GM12878 (cell line): Measurements from ENCODE around the gene COL4A3. TPM values are rescaled to one million over a fixed set of nuclear protein-coding genes. Genes with fewer than 3 reads are reported as not detected.

Experiments used
- ATAC-seq: fragments of 200-7000 bp; cut with Tn5 transposase; 3 replicates; pipeline ENCODE4 v1.9.1; 2020; ENCODE audit warnings: mild to moderate bottlenecking, moderate library complexity
- BruUV-seq: library from RNA; stranded (reverse); fragments of 400-500 nt; replicated peaks from 2 replicates; lab custom pipeline; 2021; lab: Mats Ljungman, UMichigan
- CTCF ChIA-PET: fragments of 300-600 bp; sonication (Branson Sonifier 250); formaldehyde crosslinking; extraction: SDS; loops from one replicate; lab custom pipeline; 2021; ENCODE audit warnings: inconsistent platforms; lab: Yijun Ruan, JAX
- POLR2A ChIA-PET: fragments of 350-600 bp; formaldehyde crosslinking; extraction: SDS; loops from one replicate; lab custom pipeline; 2021; ENCODE audit warnings: inconsistent platforms; lab: Charles Lee
- RAD21 ChIA-PET: fragments of 300-600 bp; sonication (Branson Sonifier 250); formaldehyde crosslinking; loops from one replicate; lab custom pipeline; 2023; ENCODE audit warnings: antibody characterized with exemption; ENCODE audit not compliant: unreplicated experiment; lab: Charles Lee
- SMC1A ChIA-PET: fragments of 300-600 bp; sonication (Branson Sonifier 250); formaldehyde crosslinking; loops from one replicate; lab custom pipeline; 2023; ENCODE audit not compliant: unreplicated experiment, uncharacterized antibody; lab: Charles Lee
- DNase-seq: peaks from one replicate; pipeline ENCODE4 v3.0.0-alpha.2; 2011; ENCODE audit warnings: low read depth, low spot score
- FAIRE-seq: peaks from 3 replicates; lab custom pipeline; 2011; peaks lifted over from hg19 to GRCh38; lab: Jason Lieb, UNC
- H2AFZ ChIP-seq: 2 replicates; pipeline ENCODE4 v1.6.0; 2011; ENCODE audit warnings: low read depth, low read length, control low read depth; ENCODE audit not compliant: control insufficient read depth
- H3K27ac ChIP-seq: 2 replicates; pipeline ENCODE4 v1.5.1; 2011; ENCODE audit warnings: control low read depth; ENCODE audit not compliant: control insufficient read depth, insufficient read depth
- H3K27me3 ChIP-seq, 2 experiments: replicated peaks in 1 of 2; 2 replicates each; pipeline versions ENCODE4 v1.6.0 to v1.6.1; 2011; ENCODE audit warnings: low read length in 1 of 2; ENCODE audit not compliant: control insufficient read depth in 2 of 2, insufficient read depth in 2 of 2
- H3K36me3 ChIP-seq, 2 experiments: 2 replicates each; pipeline ENCODE4 v1.5.1; 2011; ENCODE audit warnings: low read length in 1 of 2; ENCODE audit not compliant: control insufficient read depth in 2 of 2, insufficient read depth in 2 of 2
- H3K4me1 ChIP-seq: 2 replicates; pipeline ENCODE4 v1.6.1; 2011; ENCODE audit warnings: mild to moderate bottlenecking, low read length, moderate library complexity, mixed read lengths; ENCODE audit not compliant: control insufficient read depth, insufficient read depth
- H3K4me2 ChIP-seq: 2 replicates; pipeline ENCODE4 v1.6.0; 2011; ENCODE audit warnings: control low read depth; ENCODE audit not compliant: control insufficient read depth, insufficient read depth
- H3K4me3 ChIP-seq: fragments of 200-600 bp; sonication (generic); 2 replicates; pipeline ENCODE4 v1.5.1; 2016
- H3K79me2 ChIP-seq: 2 replicates; pipeline ENCODE4 v1.6.0; 2011; ENCODE audit warnings: low read length; ENCODE audit not compliant: control insufficient read depth, insufficient read depth
- H3K9ac ChIP-seq: 2 replicates; pipeline ENCODE4 v1.8.0; 2011; ENCODE audit warnings: low read length, control low read depth, mixed read lengths; ENCODE audit not compliant: control insufficient read depth, insufficient read depth
- H3K9me3 ChIP-seq: replicated peaks from 3 replicates; pipeline ENCODE4 v1.5.1; 2011; ENCODE audit warnings: mild to moderate bottlenecking, low read length; ENCODE audit not compliant: control insufficient read depth, insufficient read depth
- H4K20me1 ChIP-seq: 2 replicates; pipeline ENCODE4 v1.6.0; 2011; ENCODE audit not compliant: control insufficient read depth, insufficient read depth
- CBX3 ChIP-seq: fragments of 200-600 bp; sonication (generic); IDR thresholded peaks from 2 replicates; pipeline ENCODE4 v1.6.1; 2016; ENCODE audit warnings: low read depth, borderline replicate concordance
- CHD2 ChIP-seq: IDR thresholded peaks from 2 replicates; pipeline ENCODE4 v1.6.1; 2011; ENCODE audit warnings: low read depth, low read length, improper control_type of control experiment, borderline replicate concordance
- EP300 ChIP-seq, 2 experiments: fragments of 150-350 bp in 1 of 2; IDR thresholded peaks; 2 replicates each; pipeline ENCODE4 v1.6.1; 2011 to 2012; ENCODE audit warnings: low read depth in 2 of 2, low read length in 2 of 2, borderline replicate concordance in 1 of 2, improper control_type of control experiment in 1 of 2, inconsistent platforms in 1 of 2; ENCODE audit not compliant: control insufficient read depth in 1 of 2
- GATAD2B ChIP-seq: fragments of 450-650 bp; conservative IDR thresholded peaks from 2 replicates; pipeline ENCODE4 v1.6.1; 2017; ENCODE audit warnings: low read depth, mild to moderate bottlenecking, moderate library complexity
- IKZF1 ChIP-seq: fragments of 450-650 bp; conservative IDR thresholded peaks from 2 replicates; pipeline ENCODE4 v1.6.1; 2017; ENCODE audit warnings: antibody characterized with exemption, mild to moderate bottlenecking
- SMC3 ChIP-seq: IDR thresholded peaks from 2 replicates; pipeline ENCODE4 v1.6.1; 2011; ENCODE audit warnings: low read length, improper control_type of control experiment, borderline replicate concordance
- SPI1 ChIP-seq: IDR thresholded peaks from 2 replicates; pipeline ENCODE4 v1.6.1; 2011; ENCODE audit warnings: low read depth, mild to moderate bottlenecking, low read length, moderate library complexity, borderline replicate concordance; ENCODE audit not compliant: insufficient read depth
- TAF1 ChIP-seq: IDR thresholded peaks from 2 replicates; pipeline ENCODE4 v1.6.1; 2011; ENCODE audit warnings: mild to moderate bottlenecking, low read depth, low read length, borderline replicate concordance
- in situ Hi-C: fragments of 300-500 bp; cut with MboI; formaldehyde crosslinking; loops from 9 replicates; pipeline ENCODE4 v1.14.3; 2018; ENCODE audit warnings: mixed read lengths
- intact Hi-C: fragments of 100-400 bp; cut with micrococcal nuclease; formaldehyde crosslinking; loops from one replicate; pipeline ENCODE4 v1.14.2; 2022; ENCODE audit not compliant: unreplicated experiment
- polyA plus RNA-seq, 11 experiments: library from polyadenylated mRNA; depleted of rRNA in 4 of 11; unstranded in 6 of 11; stranded (reverse) in 5 of 11; fragments of >200 nt; fragmentation: Nextera tagmentation in 4 of 11; fragmentation: Illumina TruSeq in 1 of 11; extraction: Ambion mirVana in 4 of 11; extraction: Trizol in 1 of 11; gene quantifications; 1 replicate in 1 of 11; 2 replicates in 10 of 11; pipeline versions ENCODE4 v1.2.1 to v1.2.3, GENCODE V29; 2011 to 2016; ENCODE audit warnings: inconsistent platforms in 2 of 11, missing spikeins in 2 of 11, low read depth in 1 of 11
- total RNA-seq, 4 experiments: library from RNA; depleted of rRNA in 3 of 4; stranded (reverse); fragments of >200 nt in 3 of 4; fragmentation: Illumina TruSeq in 1 of 4; extraction: Trizol in 1 of 4; gene quantifications; 2 replicates each; pipeline versions ENCODE4 v1.2.1 to v1.2.3, GENCODE V29; 2013 to 2021
- TF ChIP-seq, protein P1 (sequence below): fragments of 150-350 bp; IDR thresholded peaks from 2 replicates; pipeline ENCODE4 v1.6.1; 2014; ENCODE audit warnings: mild to moderate bottlenecking, low read depth, low read length
- TF ChIP-seq, protein P2 (sequence below): IDR thresholded peaks from 2 replicates; pipeline ENCODE4 v1.6.1; 2011; ENCODE audit warnings: borderline replicate concordance, low read depth, mild to moderate bottlenecking, moderate library complexity, low read length; ENCODE audit not compliant: insufficient read depth, poor library complexity, severe bottlenecking
- TF ChIP-seq, protein P3 (sequence below): IDR thresholded peaks from 2 replicates; pipeline ENCODE4 v1.6.1; 2012; ENCODE audit warnings: improper control_type of control experiment, low read depth, low read length; ENCODE audit not compliant: insufficient replicate concordance

COL4A3 gene
- total and polyA plus RNA-seq, 10 of the 15 experiments (the other 5 are each of a cell fraction or from before 2014, with no cell fraction given), result 0.34 to 10.5 (median 3.8) TPM

DNA sequence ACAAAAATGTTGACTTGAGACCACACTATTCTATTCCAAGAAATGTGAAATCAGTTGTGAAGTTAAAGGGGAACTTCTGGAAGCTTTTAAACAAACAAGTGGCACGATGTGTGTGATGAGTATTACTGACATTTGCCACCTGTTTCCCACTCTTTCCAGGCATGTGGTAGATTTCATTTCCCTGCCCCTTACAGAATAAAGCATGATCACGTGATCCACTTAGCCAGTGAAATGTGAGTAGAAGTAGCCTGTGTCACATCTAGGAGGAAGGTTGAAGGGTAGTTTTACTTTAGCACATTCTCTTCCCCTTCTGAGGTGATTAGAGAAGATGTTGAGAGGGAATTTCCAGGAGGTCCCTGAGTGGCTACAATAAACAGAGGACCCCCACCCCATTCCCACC, 4.3 kb upstream of the COL4A3 start (continued):
- TF ChIP-seq, protein P1, sequence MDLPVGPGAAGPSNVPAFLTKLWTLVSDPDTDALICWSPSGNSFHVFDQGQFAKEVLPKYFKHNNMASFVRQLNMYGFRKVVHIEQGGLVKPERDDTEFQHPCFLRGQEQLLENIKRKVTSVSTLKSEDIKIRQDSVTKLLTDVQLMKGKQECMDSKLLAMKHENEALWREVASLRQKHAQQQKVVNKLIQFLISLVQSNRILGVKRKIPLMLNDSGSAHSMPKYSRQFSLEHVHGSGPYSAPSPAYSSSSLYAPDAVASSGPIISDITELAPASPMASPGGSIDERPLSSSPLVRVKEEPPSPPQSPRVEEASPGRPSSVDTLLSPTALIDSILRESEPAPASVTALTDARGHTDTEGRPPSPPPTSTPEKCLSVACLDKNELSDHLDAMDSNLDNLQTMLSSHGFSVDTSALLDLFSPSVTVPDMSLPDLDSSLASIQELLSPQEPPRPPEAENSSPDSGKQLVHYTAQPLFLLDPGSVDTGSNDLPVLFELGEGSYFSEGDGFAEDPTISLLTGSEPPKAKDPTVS, result no peak
- TF ChIP-seq SPI1 (no peak), CBX3 (no peak), EP300 (IDR thresholded peaks at IDR 0.05; ENCODE audit: borderline replicate concordance in 1 of 2, control insufficient read depth in 1 of 2, low read depth in 2 of 2, low read length in 2 of 2) (no peak), TAF1 (no peak)
- TF ChIP-seq, protein P2, sequence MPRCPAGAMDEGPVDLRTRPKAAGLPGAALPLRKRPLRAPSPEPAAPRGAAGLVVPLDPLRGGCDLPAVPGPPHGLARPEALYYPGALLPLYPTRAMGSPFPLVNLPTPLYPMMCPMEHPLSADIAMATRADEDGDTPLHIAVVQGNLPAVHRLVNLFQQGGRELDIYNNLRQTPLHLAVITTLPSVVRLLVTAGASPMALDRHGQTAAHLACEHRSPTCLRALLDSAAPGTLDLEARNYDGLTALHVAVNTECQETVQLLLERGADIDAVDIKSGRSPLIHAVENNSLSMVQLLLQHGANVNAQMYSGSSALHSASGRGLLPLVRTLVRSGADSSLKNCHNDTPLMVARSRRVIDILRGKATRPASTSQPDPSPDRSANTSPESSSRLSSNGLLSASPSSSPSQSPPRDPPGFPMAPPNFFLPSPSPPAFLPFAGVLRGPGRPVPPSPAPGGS, result no peak

DNA sequence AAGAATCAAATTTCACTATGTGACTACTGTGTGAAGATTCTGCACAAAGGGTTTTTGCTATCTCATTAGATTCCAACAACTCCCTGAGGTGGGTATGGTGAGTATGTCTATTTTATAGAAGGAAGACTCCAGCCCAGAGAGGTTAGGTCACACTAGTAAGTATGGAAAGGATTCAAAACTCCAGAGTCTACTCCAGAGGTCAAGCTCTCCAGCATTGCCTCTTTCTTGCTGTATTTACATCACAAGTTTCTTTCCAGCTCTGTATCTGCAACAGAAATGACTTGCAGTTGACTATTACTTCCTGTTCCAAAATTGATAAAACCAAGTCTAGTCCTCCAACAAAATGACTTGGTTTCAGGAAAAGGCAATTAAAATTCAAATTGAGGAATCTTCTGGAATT, 2.5 kb upstream of the COL4A3 start:
- Histone ChIP-seq H3K4me3 (no peak overlapping the region), H3K4me2 (no peak overlapping the region), H3K9me3 (no peaks in the 10 kb centered on the region; the same call in 2 of the 3 replicates), H3K4me1 (no peaks in the 10 kb centered on the region), H2AFZ (no peak overlapping the region), H3K36me3 (no peaks in the 10 kb centered on the region), H4K20me1 (no peaks in the 10 kb centered on the region), H3K27me3 (peaks cover 0 to 2% of the 10 kb centered on the region in 2 experiments; a peak in 2 of 4 replicates), H3K79me2 (peaks cover 2% of the 10 kb centered on the region), H3K27ac (no peak overlapping the region), H3K9ac (no peak overlapping the region)
- no peak for FAIRE-seq
- ChIA-PET POLR2A (no interaction called here), RAD21 (no interaction called here), SMC1A (no interaction called here), CTCF (no interaction called here)
- BruUV-seq, result no TSS peak
- intact Hi-C loops (no loop called here), in situ Hi-C loops (no loop called here)
- no peak for DNase-seq
- ATAC-seq, result no peak
- TF ChIP-seq CHD2, result no peak
- TF ChIP-seq, protein P3, sequence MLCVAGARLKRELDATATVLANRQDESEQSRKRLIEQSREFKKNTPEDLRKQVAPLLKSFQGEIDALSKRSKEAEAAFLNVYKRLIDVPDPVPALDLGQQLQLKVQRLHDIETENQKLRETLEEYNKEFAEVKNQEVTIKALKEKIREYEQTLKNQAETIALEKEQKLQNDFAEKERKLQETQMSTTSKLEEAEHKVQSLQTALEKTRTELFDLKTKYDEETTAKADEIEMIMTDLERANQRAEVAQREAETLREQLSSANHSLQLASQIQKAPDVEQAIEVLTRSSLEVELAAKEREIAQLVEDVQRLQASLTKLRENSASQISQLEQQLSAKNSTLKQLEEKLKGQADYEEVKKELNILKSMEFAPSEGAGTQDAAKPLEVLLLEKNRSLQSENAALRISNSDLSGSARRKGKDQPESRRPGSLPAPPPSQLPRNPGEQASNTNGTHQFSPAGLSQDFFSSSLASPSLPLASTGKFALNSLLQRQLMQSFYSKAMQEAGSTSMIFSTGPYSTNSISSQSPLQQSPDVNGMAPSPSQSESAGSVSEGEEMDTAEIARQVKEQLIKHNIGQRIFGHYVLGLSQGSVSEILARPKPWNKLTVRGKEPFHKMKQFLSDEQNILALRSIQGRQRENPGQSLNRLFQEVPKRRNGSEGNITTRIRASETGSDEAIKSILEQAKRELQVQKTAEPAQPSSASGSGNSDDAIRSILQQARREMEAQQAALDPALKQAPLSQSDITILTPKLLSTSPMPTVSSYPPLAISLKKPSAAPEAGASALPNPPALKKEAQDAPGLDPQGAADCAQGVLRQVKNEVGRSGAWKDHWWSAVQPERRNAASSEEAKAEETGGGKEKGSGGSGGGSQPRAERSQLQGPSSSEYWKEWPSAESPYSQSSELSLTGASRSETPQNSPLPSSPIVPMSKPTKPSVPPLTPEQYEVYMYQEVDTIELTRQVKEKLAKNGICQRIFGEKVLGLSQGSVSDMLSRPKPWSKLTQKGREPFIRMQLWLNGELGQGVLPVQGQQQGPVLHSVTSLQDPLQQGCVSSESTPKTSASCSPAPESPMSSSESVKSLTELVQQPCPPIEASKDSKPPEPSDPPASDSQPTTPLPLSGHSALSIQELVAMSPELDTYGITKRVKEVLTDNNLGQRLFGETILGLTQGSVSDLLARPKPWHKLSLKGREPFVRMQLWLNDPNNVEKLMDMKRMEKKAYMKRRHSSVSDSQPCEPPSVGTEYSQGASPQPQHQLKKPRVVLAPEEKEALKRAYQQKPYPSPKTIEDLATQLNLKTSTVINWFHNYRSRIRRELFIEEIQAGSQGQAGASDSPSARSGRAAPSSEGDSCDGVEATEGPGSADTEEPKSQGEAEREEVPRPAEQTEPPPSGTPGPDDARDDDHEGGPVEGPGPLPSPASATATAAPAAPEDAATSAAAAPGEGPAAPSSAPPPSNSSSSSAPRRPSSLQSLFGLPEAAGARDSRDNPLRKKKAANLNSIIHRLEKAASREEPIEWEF, result no peak
- no peak for TF ChIP-seq IKZF1
- no peak for TF ChIP-seq GATAD2B
- TF ChIP-seq, protein P1, result no peak
- no peak for TF ChIP-seq SMC3
